HL-60/S4 treated with retinoic acid at 250 ng/mL for 4 days and 3 days (cell line): ENCODE results near the gene STAC3.

Experiments
- in situ Hi-C: fragments of 300-500 bp; cut with MboI; formaldehyde crosslinking; loops from 2 replicates; pipeline ENCODE4 v1.7.0; 2022; ENCODE audit warnings: low sequenced_read_pairs

Gene STAC3

GRCh38 chr12:57255916-57256315 is 4.9 kb upstream of the STAC3 start:
- in situ Hi-C loops: no loop called here

DNA sequence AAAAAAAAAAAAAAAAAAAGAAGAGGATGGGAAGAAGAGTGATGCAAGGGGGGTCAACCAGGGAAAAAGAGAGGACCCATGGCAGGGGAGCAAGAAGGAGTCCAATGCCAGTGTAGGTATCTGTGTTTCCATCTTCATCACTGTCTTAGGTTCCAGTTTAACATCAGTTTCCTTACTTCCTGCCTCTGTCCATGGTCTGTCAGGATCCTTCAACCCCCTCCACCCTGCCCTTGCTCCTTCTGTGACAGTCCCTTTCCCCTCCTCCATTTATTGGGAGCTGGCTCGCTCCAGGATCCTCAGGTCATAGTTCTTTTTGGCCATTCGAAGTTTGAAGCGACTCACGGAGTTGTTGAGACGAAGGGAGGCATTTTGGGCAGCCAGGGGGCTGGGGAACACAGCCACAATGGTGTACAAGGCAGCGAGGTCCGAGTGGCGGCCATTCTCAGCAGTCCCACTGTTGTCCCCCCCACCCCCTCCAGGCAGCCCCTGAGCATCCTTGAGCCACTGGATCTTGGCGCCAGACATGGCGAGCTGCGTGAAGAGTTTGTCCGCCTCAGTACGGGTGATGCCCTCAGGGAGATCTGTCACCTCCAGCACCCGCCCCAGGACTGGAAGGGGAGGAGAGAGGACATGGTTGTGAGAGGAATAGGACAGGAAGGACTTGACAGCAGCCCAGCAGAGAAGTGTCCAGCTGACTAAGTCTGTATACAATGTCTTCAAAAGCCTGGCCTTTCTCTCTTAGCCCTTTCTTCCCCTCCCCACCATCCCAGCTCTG is 3.7 kb upstream of the STAC3 start:
- in situ Hi-C loops: no loop called here

DNA sequence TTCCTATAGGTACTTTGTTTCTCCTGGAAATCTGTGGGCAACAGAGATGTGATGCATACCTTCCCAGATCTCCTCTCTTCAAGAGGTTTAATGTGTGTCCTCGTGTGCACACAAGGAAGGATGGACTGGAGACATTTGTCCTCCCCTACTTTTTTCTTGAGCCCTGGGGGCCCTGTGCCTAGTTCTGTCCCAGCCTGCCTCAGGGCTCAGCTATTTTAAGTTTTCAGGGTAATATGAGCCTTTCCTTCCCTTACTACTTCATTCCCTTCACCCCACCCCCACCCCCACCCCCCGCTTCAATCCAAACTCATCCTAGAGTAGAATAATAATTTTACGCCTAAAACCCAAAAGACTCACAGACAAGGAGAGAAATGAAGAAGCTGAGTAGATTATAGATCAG is 446 bp downstream of the STAC3 start:
- in situ Hi-C loops: no loop called here

DNA sequence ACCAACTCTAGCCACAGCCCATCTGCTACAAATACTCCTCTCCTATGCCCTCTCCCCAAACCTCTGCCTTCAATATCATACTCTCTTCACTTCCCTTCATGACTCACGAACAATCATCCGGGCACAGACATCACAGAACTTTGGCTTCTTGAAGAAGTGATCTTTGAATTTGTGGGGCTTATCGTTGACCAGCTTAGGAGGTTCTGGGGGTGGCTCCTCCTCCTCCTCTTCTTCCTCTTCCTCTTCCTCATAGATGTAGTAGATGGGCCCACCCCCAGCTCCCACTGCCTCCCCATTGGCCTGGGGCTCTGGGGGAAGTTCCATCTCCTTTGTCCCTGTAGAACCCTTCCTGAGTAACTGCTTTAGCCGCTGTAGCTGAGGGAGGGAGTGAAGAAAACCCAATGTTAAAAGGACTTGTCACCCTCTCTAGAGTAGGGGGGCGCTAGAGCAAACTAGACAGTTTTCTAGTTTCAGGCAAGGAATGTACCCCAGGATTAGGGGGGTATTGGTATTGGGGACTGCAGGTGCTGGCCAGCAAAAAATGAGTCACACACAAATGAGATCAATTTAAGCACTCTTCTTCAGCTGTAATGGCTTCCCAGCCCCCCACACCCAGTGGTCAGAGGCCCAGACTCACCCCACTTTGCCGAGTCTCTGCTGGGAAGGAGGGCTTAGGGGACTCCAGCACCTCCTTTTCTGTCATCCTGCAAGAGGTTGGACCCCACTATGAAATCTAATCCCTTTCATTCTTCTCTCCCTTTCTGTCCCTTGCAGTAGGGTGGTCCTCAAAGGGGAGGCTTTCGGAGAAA is 1.8 kb downstream of the STAC3 start:
- in situ Hi-C loops: no loop called here

GRCh38 chr12:57247041-57247440 is 3.9 kb downstream of the STAC3 start:
- in situ Hi-C loops: no loop called here

- in situ Hi-C loops: no loop called here
These were observed 6.7 kb downstream of the STAC3 start for GRCh38 chr12:57244312-57244696.

DNA sequence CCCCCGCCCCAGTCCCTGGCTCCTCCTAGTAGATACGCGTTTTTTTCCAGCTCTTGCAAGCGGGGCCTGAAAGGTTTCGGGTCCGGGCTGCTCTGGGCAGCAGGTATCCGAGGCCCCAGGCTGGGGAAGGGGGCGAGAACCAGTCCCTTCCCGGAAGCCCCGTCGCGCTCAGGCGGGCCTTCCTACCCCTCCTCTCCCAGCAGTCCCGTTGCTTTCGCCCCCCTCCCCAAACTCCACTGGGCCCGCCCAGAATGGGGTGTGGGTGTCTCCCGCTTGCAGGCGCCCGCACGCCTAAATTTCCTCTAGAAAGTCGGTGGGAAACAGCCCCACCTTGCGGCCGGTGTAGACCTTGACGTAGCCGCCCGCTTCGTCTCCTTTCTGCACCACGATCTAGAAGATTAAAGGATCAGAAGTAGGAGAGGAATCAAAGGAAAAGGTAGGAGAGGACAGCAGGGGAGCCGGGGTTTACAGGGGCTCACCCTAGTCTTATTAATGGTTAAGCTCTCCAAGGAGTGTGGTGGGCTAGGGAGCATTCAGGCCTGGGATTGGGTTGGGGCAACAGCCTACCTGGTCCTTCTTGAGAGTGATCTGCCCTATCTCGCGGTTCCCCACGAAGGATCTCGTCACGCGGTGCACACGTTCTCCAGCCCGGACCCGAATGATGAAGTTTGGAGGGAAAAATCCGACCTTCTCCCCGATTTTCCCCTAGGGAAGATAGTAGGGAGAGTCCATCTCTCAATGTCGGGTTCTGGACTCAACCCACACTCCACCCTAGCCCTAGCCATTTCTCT is 7.3 kb downstream of the STAC3 start:
- in situ Hi-C loops: no loop called here

DNA sequence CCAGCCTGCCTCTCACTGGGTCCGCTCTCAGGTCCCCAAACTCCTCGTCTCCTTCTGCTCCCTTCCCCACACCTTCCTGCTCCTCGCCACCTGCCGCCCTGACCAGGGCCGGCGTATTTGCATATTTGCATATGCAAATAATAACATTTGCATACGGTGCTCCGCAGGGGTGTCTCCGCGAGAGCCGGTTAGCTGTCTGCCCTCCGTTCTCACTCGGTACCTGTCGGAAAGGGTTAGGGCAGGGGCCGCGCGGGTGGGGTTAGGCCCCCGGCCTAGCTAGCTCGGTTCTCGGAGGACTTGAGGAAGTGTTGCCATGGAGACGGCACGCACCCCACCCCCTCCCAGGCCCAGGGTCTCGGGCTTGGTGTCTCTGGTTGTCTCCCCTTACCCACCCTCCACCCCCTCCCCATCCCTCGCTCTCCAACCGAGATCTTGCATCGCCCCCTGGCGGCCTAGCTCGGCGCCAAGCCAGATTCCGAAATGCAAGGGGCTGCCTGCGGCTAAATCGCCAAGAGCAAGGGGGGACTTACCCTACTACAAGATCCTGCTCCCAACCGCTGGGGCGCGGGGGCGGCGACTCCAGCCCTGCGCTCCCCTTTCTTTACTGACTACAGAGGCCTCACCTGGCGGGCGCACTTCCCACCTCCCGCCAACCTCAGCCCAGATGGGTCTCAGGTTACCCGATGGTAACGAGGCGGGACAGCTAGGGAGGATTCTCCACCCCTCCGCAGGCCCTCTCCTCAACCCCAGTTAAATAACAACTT is 8.1 kb downstream of the STAC3 start:
- in situ Hi-C loops: no loop called here

GRCh38 chr12:57242329-57242690 is 8.7 kb downstream of the STAC3 start:
- in situ Hi-C loops: no loop called here

GRCh38 chr12:57241402-57242310 is 9.3 kb downstream of the STAC3 start:
- in situ Hi-C loops: no loop called here

DNA sequence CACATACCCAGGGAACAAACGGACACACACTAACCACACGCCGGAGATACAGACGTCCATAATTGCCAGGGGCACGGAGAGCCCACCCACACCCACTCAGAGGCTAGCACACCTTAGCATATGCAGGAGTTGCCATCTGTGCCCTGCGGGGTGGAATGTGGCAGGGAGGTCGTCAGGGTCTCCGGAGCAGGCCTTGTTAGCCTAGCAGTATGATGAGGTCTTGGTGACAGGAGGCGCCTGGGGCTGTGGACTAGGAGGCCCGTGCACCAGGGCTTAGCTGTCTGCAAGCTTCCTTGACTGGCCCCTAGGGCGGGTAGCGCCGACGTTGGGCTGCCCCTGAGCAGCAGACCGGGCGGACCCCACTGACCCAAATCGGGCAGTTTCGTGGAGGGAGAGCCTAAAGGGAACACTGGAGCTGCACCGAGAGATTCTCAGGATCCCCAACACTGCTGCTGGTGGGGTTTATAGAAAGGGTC is 10.0 kb downstream of the STAC3 start:
- in situ Hi-C loops: no loop called here

DNA sequence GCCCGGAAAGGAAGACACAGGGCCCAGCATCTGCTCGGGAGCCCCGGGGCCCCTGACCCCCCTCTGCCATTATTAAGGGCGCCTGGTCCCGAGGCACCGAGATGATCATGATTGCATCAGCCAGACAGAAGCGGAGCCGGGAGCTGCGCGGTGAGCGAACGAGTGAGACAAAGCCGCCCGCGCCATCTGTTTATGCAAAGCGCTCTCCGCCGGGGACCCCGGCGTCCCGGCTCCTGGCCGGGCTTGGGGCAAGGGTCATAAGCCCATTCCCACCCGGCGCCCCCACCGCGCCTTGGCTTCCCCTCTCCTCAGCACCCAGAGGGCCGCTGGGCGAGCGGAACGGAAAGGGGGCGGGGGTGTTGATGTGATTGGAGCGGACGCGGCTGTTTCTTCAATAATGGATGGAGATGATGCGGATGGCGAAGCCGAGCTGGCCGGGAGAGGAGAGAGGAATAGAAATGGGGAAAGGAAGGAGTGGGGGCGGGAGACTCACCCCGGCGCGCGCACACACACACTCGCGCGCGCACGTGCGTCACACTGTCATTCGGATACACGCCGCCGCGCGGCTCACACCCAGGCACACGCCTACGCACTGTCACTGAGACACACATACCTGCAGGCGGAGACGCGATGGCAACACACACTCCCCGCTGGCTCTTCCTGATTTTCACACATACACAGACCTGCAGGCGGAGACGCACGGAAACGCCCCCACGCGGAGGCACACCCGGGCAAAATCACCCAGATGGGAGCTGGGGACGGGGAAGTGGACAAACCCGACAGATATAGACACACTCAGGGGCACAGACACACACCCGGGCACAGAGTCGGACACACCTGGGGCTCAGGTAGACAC is 10.7 kb downstream of the STAC3 start:
- in situ Hi-C loops: no loop called here

DNA sequence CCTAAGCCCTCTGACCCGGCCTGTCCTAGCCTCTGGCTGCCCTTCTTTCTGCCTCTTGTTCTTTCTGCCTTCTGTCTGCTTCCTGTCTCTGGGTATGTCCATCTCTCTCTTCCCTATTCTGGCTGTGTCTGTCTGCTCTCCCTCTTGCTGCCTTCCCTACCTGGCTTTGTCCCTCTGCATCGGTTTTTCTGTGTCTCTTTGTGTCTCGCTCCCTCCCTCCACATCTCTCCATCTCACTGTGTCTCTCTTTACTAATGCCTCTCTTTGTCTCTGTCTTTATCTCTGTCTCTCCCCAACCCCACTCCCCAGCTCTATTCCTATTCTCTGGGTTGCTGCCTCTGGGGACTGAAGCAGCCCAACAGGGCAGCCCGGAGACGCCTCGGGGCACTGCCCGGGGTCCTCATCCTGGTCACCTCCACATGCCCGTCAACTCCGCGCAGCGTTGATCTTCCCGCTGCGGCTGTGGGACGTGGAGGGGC is 11.4 kb downstream of the STAC3 start:
- in situ Hi-C loops: no loop called here

GRCh38 chr12:57238854-57239554 is 12.0 kb downstream of the STAC3 start:
- in situ Hi-C loops: no loop called here

DNA sequence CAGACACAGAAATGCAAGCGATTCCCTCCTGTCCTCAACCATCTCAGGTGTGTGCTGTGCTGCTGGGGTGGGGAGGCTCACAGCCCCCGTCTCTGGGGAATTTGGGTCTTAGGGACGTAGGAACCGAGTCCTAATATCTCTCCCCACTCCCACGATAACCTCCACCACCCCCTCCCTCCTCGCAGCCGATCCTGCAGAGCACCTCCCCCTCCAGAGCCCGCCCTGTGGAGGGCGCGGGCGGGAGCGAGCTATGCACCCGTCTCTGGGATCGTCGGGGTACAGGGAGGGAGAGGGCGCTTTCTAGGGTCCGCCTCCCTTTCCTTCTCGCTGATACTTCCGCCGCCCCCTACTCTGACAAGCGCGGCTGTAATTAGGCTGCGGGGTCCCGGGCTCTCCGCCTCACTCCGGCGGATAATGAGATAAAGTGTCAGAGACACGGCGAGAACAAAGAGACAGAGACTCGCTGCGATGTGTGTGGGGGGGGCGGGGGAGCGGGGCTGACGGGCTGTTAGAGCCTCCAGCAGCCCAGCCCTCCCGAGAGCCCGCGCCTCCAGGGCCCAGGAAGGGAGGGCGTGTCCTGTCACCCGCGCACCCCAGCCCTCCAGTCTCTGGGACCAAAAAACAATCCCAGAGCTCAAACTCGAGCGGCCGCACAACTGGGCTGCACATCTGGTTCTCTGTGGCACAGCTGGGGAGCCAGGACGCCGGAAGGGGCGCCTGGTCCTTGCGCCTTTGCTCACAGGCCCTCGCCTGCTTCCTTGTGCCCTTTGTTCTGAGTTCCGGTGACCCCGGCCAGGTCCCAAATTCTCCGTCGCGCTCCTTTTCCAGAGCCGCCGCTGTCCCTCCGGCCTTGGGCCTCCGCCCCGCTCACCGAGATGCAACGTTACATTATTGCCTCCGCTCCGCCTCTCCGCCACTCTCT is 12.8 kb downstream of the STAC3 start:
- in situ Hi-C loops: no loop called here

DNA sequence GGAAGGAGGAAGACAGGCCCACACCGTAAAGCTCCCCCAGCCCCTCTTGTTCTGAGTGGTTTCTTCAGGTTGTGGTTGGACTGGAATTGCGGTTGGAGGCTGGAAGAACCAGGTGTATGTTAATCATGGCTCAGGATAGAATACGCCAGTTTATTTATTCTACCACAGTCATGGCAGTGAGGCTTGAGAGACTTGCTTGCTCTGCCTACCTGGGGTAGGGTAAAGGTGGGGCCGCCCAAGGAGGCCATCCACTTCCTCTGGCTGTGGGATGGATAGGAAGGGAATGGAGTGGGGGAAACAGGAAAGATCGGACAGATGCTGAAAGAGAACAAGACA is 13.4 kb downstream of the STAC3 start:
- in situ Hi-C loops: no loop called here

DNA sequence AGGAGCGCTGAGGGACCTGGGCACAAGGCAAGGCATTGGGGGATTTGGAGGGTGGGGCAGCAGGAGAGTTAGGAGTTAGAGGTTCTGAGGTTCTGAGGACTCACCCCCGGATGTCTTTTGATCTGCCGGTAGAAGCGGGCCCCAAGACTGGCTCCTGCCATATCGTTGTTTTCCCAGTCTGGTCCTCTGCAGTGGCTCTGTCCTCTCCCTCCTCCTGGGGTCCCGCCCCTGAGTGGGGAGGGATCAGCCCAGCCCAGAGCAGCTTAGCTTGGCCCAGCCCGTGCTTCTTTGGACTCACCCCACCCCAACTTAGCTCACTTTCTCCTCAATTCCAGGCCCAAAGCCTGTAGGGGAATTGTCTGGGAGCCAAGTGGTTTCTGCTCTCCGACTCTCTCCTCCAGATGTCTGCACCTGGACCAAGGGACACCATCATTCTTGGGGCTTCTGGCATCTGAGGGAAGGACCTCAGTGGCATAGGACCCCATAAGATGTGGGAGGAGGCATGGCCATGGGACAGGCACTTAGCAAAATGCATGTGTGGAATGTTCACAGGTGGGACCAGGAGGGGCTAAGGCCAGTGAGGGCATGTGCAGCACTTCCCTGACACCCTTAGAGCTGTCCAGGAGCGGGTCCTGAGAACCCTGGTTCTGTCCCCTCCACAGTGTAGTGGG is 13.9 kb downstream of the STAC3 start:
- in situ Hi-C loops: no loop called here
